Measurements from ENCODE around the gene SEMA4C.

The SEMA4C gene

GRCh38 chr2:96878171-96878570, 8.3 kb upstream of the SEMA4C start:
- TF ChIP-seq POLR2A (IDR thresholded peaks at IDR 0.05; ENCODE audit: low read depth, low read length) (no peak), TAF1 (IDR thresholded peaks at IDR 0.05; ENCODE audit: borderline replicate concordance, low read depth, low read length) (no peak), POLR2AphosphoS5 (IDR thresholded peaks at IDR 0.05; ENCODE audit: low read depth, low read length) (no peak)
- FAIRE-seq (no peak), DNase-seq (ENCODE audit: insufficient read length) (no peak)

GRCh38 chr2:96877631-96878092, 7.8 kb upstream of the SEMA4C start:
- FAIRE-seq (no peak), DNase-seq (ENCODE audit: insufficient read length) (no peak)
- TF ChIP-seq TAF1 (IDR thresholded peaks at IDR 0.05; ENCODE audit: borderline replicate concordance, low read depth, low read length) (no peak), POLR2AphosphoS5 (IDR thresholded peaks at IDR 0.05; ENCODE audit: low read depth, low read length) (no peak), POLR2A (IDR thresholded peaks at IDR 0.05; ENCODE audit: low read depth, low read length) (no peak)

GRCh38 chr2:96877042-96877451, 7.2 kb upstream of the SEMA4C start:
- no peak for TF ChIP-seq POLR2AphosphoS5 (IDR thresholded peaks at IDR 0.05; ENCODE audit: low read depth, low read length)
- no peak for TF ChIP-seq POLR2A (IDR thresholded peaks at IDR 0.05; ENCODE audit: low read depth, low read length)
- no peak for TF ChIP-seq TAF1 (IDR thresholded peaks at IDR 0.05; ENCODE audit: borderline replicate concordance, low read depth, low read length)
- FAIRE-seq, result no peak
- no peak for DNase-seq (ENCODE audit: insufficient read length)

DNA sequence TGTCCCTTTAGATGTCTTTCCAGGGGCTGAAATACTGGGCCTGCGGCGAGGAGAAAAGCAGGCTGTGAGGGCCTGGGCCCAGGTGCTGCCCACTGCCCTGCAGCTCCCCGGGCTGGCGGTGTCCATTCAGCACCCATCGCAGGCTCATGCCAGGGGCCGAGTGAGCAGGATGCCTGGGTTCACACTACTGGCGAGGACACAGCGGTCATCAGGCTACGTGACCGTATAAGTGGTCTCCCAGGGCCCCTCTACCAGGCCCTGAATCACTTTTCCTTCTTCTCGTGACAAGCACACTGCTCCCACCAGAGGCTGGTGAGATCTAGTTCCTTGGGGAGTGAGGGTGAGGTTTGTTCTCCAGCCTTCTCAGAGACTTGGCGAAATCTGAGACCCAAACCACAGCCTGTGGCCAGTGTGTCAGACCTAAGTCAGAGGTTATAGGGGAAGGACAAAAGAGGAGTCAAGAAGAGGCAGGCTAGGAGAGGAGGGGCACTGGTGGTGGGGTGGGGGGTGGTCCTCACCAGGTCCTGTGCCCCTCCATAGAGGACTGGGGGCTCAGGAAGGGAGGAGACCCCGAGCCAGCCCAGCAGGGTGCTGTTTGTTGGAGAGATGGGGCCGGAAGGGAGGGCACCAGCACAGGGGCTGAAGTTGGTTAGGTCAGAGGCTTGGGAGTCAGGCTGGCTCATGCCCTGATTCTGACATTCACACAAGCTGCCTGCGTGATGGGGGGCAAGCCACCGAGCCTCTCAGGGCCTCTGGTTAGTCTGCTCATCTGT, 6.6 kb upstream of the SEMA4C start:
- DNase-seq (ENCODE audit: insufficient read length) (no peak), FAIRE-seq (no peak)
- TF ChIP-seq POLR2AphosphoS5 (IDR thresholded peaks at IDR 0.05; ENCODE audit: low read depth, low read length) (no peak), TAF1 (IDR thresholded peaks at IDR 0.05; ENCODE audit: borderline replicate concordance, low read depth, low read length) (no peak), POLR2A (IDR thresholded peaks at IDR 0.05; ENCODE audit: low read depth, low read length) (no peak)

DNA sequence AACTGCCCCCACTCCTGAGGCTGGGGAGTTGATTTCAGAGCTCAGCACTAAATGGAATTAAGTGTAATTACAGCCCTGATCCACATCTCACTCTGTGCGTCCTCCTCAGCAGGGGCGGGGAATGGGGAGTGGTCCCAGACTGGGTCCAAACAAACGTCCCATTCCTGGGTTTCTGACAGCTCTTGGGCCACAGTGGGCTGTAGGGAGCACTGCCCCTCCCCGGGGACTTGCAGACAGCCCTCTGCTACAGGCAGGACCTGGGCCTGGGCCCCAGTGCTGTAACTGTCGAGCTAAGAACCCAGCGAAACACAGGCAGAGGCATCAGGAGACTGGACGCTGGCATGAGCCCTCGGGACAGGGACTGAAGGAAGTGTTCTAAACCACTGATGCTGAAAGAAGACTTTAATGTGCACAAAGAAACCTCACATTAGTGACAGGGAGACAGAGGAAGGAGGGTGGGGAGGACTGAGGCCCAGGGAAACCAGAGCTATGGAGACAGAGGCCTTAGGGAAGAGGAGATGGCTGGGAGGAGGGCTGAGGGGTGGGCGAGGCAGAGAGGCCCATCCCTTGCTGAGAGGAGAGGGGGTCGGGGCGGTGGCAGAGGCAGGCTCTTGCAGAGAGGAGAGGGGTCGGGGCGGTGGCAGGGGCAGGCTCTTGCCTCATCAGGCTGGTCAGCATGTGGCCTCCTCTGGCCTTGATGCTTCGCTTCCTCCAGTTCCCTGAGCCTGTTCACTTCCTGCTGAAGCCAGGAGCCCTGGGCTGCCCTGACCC, 5.8 kb upstream of the SEMA4C start:
- FAIRE-seq (no peak), DNase-seq (ENCODE audit: insufficient read length) (no peak)
- TF ChIP-seq TAF1 (IDR thresholded peaks at IDR 0.05; ENCODE audit: borderline replicate concordance, low read depth, low read length), result no peak
- TF ChIP-seq POLR2A (IDR thresholded peaks at IDR 0.05; ENCODE audit: low read depth, low read length), result no peak
- no peak for TF ChIP-seq POLR2AphosphoS5 (IDR thresholded peaks at IDR 0.05; ENCODE audit: low read depth, low read length)

- TF ChIP-seq TAF1 (IDR thresholded peaks at IDR 0.05; ENCODE audit: borderline replicate concordance, low read depth, low read length) (no peak), POLR2A (IDR thresholded peaks at IDR 0.05; ENCODE audit: low read depth, low read length) (peak; percentile 38; the same call in 1 of the 2 replicates), POLR2AphosphoS5 (IDR thresholded peaks at IDR 0.05; ENCODE audit: low read depth, low read length) (no peak)
- FAIRE-seq (peak; percentile 94), DNase-seq (ENCODE audit: insufficient read length) (no peak)
Observed at GRCh38 chr2:96874198-96874831, 4.4 kb upstream of the SEMA4C start.

GRCh38 chr2:96873651-96874096, 3.8 kb upstream of the SEMA4C start:
- FAIRE-seq, result no peak
- no peak for DNase-seq (ENCODE audit: insufficient read length)
- no peak for TF ChIP-seq POLR2AphosphoS5 (IDR thresholded peaks at IDR 0.05; ENCODE audit: low read depth, low read length)
- no peak for TF ChIP-seq TAF1 (IDR thresholded peaks at IDR 0.05; ENCODE audit: borderline replicate concordance, low read depth, low read length)
- TF ChIP-seq POLR2A (IDR thresholded peaks at IDR 0.05; ENCODE audit: low read depth, low read length), result no peak

DNA sequence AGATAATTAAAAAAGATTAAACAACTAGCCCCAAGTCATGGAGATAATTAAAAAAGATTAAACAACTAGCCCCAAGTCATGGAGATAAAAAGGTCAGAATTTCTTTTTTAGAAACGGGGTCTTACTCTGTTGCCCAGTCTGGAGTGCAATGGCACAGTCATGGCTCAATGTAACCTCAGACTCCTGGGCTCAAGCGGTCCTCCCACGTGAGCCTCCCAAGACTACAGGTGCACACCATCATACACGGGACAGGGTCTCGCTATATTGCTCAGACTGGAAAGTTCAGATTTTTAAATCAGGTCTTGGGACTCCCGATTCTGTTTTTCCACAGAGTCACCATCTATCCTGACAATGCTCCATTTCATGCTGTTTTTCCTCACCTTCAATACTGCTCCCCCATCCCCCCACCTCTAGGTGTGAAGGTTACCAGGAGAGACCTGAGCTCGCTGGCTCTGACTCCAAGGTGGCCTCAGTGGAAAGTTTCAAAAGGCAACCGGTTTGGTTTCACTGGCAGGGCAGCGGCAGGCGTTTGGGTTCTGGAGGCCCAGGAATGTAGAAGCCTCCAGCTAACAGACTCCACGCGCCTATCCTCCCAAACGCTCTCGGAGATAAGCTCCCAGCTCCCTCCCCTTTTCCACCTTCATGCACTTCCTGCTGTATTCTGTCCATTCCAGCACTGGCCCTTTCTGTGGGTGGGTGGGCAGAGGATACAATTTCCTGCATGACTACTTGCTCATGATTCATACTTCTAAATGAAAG, 2.9 kb upstream of the SEMA4C start:
- TF ChIP-seq POLR2AphosphoS5 (IDR thresholded peaks at IDR 0.05; ENCODE audit: low read depth, low read length) (no peak), TAF1 (IDR thresholded peaks at IDR 0.05; ENCODE audit: borderline replicate concordance, low read depth, low read length) (no peak), POLR2A (IDR thresholded peaks at IDR 0.05; ENCODE audit: low read depth, low read length) (no peak)
- FAIRE-seq (no peak), DNase-seq (ENCODE audit: insufficient read length) (no peak)

DNA sequence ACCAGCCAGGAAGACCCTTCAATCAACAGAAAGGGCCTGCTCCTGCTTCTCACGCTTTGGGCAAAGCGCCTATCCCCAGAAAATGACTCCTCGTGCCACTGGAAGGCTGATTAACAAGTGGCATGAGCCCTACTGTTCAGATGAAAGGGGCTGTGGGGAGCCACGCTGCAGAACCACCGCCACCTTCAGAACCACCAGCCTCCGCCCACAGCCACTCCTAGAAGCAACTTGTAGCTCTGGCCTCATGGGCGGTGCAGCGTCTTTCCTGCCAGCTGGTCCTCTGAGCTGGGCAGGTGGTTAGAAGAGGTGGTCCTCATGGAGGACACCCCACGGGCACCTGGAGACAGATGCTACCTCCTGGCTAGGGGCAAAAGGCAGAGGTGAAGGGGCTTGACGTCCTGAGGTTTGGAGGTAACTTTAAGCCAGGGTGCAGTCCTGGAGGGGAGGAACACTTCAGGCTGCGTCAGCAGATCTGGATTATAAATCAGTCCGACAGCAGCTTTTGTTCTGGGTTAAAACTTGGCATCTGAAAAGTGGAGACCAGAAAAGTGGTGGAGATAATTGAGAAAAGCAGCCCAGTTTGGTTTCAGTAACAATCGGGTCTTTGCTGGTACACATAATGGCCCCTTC, 861 bp upstream of the SEMA4C start:
- no peak for FAIRE-seq
- no peak for TF ChIP-seq TAF1 (IDR thresholded peaks at IDR 0.05; ENCODE audit: borderline replicate concordance, low read depth, low read length)
- TF ChIP-seq POLR2AphosphoS5 (IDR thresholded peaks at IDR 0.05; ENCODE audit: low read depth, low read length), result no peak
- no peak for TF ChIP-seq POLR2A (IDR thresholded peaks at IDR 0.05; ENCODE audit: low read depth, low read length)
- DNase-seq (ENCODE audit: insufficient read length), result no peak

DNA sequence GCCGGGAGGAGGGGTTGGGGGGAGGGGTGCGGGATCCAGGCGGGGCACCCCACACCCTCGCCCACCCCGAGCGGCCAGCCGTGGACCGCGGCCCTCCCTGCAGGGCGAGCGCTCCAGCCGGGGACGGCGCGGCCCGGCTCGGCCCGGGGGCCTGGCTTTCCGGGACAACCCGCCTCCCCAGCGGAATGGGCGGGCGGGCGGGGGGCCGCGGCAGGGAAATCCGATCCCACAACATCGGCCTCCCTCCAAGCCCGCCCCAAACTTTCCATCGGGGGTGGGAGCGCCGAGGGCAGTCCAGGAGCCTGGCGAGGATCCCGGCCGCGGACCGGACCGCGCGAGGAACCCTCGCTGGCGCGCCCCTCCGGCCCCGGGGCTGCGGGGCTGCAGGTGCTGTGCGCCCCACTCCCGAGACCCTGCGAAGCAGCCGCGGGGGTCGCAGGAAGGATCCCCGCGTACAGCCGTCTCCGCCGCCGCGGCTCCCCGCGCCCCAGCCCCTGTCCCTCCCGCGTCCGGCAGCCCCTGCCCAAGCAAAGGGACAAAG, 529 bp downstream of the SEMA4C start:
- TF ChIP-seq POLR2AphosphoS5 (IDR thresholded peaks at IDR 0.05; ENCODE audit: low read depth, low read length) (no peak), TAF1 (IDR thresholded peaks at IDR 0.05; ENCODE audit: borderline replicate concordance, low read depth, low read length) (no peak), POLR2A (IDR thresholded peaks at IDR 0.05; ENCODE audit: low read depth, low read length) (no peak)
- DNase-seq (ENCODE audit: insufficient read length) (no peak), FAIRE-seq (no peak)
